Adrenal gland (tissue), 5 donors: ENCODE measurements around the gene MAN2B2.

Experiments used
- POLR2A ChIP-seq, 2 donors: fragments of 450-650 bp; IDR thresholded peaks; one replicate each; pipeline ENCODE4 v1.6.1; 2017; ENCODE audit warnings: antibody characterized with exemption in 2 of 2, mild to moderate bottlenecking in 2 of 2, moderate library complexity in 1 of 2
- TF ChIP-seq, protein P1 (sequence below), 6 experiments: fragments of 450-650 bp in 4 of 6; fragments of 200-600 bp in 2 of 6; sonication (generic) in 1 of 6; IDR thresholded peaks; 1 replicate in 5 of 6; 2 replicates in 1 of 6; pipeline versions ENCODE4 v1.5.1 to v1.8.0; 2016 to 2021; ENCODE audit warnings: antibody characterized with exemption in 6 of 6, mild to moderate bottlenecking in 2 of 6, moderate library complexity in 1 of 6
- donor health status: DM: no; HTN: no; CAD: no.

DNA sequence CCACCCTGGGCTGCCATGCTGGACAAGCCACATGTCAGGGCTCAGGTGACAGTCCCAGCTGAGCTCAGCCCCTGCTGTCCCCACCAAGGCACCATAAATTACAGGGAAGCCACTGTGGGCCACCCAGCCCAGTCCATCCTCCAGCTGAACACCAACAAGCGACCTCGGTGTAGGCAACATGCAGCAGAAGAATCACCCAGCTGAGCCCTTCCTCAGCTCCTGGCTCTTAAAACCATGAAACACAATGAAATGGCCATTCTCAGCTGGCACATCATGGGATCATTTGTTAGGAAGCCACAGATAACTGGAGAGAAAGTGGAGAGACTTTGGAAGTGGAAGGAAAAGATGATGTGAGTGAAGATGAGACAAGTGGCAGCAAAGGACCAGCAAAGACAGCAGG is 23.3 kb upstream of the MAN2B2 start:
- TF ChIP-seq, protein P1, sequence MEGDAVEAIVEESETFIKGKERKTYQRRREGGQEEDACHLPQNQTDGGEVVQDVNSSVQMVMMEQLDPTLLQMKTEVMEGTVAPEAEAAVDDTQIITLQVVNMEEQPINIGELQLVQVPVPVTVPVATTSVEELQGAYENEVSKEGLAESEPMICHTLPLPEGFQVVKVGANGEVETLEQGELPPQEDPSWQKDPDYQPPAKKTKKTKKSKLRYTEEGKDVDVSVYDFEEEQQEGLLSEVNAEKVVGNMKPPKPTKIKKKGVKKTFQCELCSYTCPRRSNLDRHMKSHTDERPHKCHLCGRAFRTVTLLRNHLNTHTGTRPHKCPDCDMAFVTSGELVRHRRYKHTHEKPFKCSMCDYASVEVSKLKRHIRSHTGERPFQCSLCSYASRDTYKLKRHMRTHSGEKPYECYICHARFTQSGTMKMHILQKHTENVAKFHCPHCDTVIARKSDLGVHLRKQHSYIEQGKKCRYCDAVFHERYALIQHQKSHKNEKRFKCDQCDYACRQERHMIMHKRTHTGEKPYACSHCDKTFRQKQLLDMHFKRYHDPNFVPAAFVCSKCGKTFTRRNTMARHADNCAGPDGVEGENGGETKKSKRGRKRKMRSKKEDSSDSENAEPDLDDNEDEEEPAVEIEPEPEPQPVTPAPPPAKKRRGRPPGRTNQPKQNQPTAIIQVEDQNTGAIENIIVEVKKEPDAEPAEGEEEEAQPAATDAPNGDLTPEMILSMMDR (IDR thresholded peaks at IDR 0.05), result no peak
- no peak for TF ChIP-seq POLR2A (IDR thresholded peaks at IDR 0.05)
